AG04450 (cell line): Measurements from ENCODE around the gene NUP210L. TPM values are rescaled to one million over a fixed set of nuclear protein-coding genes. Genes with fewer than 3 reads are reported as not detected.
"Not testable (repeated sequence)": the region's sequence is repeated elsewhere in the genome, so short reads cannot be mapped to it uniquely, and the experiment has no call there.

Experiments
- CTCF ChIA-PET: fragments of 300-600, 350-600 bp; formaldehyde crosslinking; extraction: SDS; loops from one replicate; lab custom pipeline; 2022; ENCODE audit warnings: antibody characterized with exemption, inconsistent platforms; lab: Charles Lee
- POLR2A ChIA-PET: fragments of 350-600 bp; formaldehyde crosslinking; extraction: SDS; loops from one replicate; lab custom pipeline; 2021; ENCODE audit warnings: antibody characterized with exemption, inconsistent platforms; lab: Yijun Ruan, JAX
- DNase-seq: peaks from one replicate; pipeline ENCODE4 v3.0.0-alpha.2; 2011; ENCODE audit warnings: low read depth, low spot score
- H3K27ac ChIP-seq: one replicate; pipeline ENCODE4 v1.5.1; 2012; ENCODE audit warnings: low read depth, low read length, control low read depth
- H3K27me3 ChIP-seq: one replicate; pipeline ENCODE4 v1.6.0; 2012; ENCODE audit warnings: low read length; ENCODE audit not compliant: control insufficient read depth, insufficient read depth
- H3K4me3 ChIP-seq: 2 replicates; pipeline ENCODE4 v1.5.1; 2011; ENCODE audit warnings: mild to moderate bottlenecking, low read depth, low read length, control low read depth
- H3K9me3 ChIP-seq: 2 replicates; pipeline ENCODE4 v1.5.1; 2012; ENCODE audit warnings: low read length; ENCODE audit not compliant: control insufficient read depth, insufficient read depth
- CTCF ChIP-seq: IDR thresholded peaks from 2 replicates; pipeline ENCODE4 v1.5.1; 2011; ENCODE audit warnings: low read depth, low read length, control low read depth, inconsistent platforms
- polyA plus RNA-seq: library from polyadenylated mRNA; depleted of rRNA; stranded (reverse); fragments of >200 nt; gene quantifications from 2 replicates; pipeline ENCODE4 v1.2.3, GENCODE V29; 2011

The NUP210L gene
- polyA plus RNA-seq, 1 experiment: not detected

DNA sequence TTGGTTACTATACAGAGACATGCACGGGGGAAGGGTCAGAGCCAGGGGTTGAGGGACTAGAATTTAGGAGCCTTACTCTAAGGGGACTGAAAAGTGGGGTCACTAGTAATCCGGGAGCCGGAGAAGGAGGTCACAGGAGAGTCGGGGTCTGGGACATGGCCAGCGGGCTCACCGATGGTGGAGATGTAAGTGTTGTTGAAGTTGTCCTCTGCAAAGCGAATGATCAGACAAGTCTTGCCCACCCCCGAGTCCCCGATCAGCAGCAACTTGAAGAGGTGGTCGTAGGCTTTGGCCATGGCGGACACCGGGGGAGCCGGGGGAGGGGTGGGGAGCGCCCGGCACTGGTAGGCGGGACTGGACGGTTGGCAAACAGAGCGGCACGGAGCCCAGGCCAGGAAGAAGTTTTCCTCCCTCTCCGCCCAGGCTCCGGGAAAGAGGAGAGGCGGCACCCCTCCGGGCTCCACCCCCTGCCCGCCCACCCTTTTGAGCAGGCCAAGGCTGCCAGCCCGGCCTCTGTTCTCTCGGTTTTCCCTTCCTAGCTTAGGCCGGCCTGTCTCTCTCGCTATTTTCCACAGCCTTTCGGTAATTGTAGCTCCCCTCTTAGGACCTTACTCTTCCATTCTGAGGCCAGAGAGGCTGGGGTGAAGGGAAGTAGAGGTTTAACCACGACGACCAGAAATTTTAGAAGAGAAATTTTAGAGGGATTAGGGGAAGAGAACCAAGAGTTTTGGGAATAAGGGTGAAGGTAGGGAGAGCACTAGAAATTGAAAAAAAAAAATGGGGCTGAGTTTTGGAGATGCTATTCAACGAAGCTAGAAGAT, 168.7 kb downstream of the NUP210L start, which contains the start of gene RAB13:
TSS of gene RAB13 (minus strand) at position 399 of the 821 bp plus-strand sequence. CDS start at position 296, 103 bp downstream.
- Histone ChIP-seq H3K4me3 (peak within 1 kb of the TSS; percentile 73), H3K9me3 (no peaks in the 10 kb centered on the region; the same call in 1 of the 2 replicates), H3K27me3 (no peaks in the 10 kb centered on the region), H3K27ac (peak within 1 kb of the TSS; percentile 80)
- CTCF ChIA-PET: interaction anchor here (0.6 to 2.8 kb wide), 49 partner anchors 8 to 1982 kb away, joined by 3 to 46 read pairs (median 5); partner anchors contain the start of genes CREB3L4, DENND4B, JTB and SLC27A3
- TF ChIP-seq CTCF: no peak
- POLR2A ChIA-PET: interaction anchor here (0.9 to 3.4 kb wide), 4 partner anchors 9 to 28 kb away, joined by 5 to 22 read pairs (median 10); partner anchors contain the start of genes CREB3L4, CRTC2, JTB and SLC39A1
- DNase-seq: no peak

DNA sequence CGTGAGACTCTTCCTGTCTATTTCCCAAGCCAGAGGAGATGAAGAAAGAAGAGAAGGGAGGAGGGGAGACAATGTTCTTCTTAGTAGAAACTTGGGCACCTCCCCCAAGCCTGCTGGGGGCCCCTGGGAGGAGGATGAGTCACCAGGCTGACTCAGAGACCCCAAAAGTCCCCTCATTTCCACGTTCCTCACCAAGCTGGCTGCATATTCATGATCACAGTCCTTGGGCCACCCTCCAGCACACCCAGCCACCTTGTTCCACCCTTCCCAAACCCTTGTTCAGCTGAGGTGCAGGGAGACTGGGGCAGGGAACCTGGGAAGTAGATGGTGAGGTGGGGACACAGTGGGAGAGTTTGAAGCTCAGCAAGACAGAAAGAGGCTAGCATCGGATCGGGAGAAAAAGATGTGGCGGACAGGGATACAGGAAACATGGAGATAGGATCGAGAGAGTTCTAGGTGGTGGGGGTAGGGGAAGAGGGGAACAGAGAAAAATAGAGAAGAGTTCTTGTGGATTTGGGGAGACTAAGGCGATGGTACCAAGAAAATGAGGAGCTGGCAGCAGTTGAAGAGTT, 169.4 kb downstream of the NUP210L start:
- no peaks in the 10 kb centered on the region for H3K27me3 ChIP-seq
- H3K9me3 ChIP-seq: no peaks in the 10 kb centered on the region; the same call in 1 of the 2 replicates
- POLR2A ChIA-PET: interaction anchor here (0.7 to 3.4 kb wide), 5 partner anchors 8 to 39 kb away, joined by 3 to 22 read pairs (median 7); partner anchors contain the start of genes CREB3L4, CRTC2, DENND4B and JTB
- peak overlapping the region; percentile 80 for H3K27ac ChIP-seq
- CTCF ChIA-PET: interaction anchor here (0.6 to 2.8 kb wide), 5 partner anchors 8 to 475 kb away, joined by 3 to 46 read pairs (median 13); partner anchors contain the start of gene JTB
- DNase-seq: no peak
- no peak for TF ChIP-seq CTCF
- H3K4me3 ChIP-seq: peak overlapping the region; percentile 73

DNA sequence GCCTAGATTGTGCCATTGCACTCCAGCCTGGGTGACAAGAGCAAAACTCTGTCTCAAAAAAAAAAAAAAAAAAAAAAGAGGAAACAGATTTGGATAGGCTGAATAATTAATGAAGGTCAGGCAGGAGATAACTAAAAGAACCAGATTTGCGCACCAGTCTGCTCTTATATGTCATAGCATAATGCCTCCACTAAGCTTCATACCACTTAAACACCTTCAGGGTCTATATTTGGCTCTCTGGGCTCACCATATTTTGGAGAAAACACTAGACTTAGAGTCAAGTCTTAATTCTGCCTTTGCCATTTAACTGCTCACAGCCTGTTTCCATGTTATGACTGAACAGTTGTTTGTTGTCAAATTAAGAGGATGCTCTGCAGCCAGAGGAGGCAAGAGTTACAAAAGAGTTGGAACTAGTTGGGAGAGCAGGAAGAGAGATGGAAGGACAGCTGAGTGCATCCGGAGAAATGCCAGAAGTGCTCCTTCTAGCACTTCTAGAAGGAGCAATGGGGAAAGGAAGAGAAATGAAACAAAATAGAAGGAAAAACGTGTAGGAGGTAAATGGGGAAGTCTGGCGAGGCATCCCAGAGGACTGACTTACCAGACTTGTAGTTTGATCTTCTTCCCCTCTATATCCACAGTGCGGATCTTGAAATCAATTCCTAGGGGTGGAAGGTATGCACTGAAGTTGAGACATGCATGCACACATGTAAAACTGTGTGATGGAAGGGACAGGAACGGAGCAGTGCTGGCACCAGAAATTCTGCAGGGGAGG, 170.6 kb downstream of the NUP210L start:
- H3K27me3 ChIP-seq: no peaks in the 10 kb centered on the region

DNA sequence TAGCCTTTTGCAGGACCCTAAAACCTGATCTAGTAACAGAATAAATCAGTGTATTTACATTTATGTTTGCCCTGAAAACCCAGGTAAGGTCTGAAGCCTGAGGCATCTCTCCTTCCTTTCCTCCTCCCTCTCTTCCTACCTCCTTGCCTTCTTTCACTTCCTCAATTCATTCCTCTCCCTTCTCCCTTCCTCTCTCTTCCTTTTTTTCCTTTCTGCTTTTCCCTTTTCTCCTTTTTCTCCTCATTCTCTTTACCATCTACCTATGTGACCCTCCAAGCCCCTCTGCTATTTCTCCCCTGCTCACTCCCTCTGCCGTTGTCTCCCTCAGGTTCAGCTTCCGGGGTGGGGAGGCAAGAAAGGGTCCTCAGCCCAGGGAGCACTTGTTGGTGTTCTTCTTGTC, 173.1 kb downstream of the NUP210L start:
- H3K9me3 ChIP-seq, H3K27me3 ChIP-seq, H3K4me3 ChIP-seq, POLR2A ChIA-PET, DNase-seq, H3K27ac ChIP-seq: not testable (repeated sequence)
- CTCF ChIA-PET: interaction anchor here (1.4 kb wide), 1 partner anchor 24 kb away, joined by 3 read pairs; no protein-coding TSS in a partner anchor

More for the DNA sequence above, 170.6 kb downstream of the NUP210L start:
- POLR2A ChIA-PET: interaction anchor here (3.4 kb wide), 1 partner anchor 17 kb away, joined by 22 read pairs; the partner anchor contains the start of gene CREB3L4
- no peak for DNase-seq
- TF ChIP-seq CTCF: no peak
- Histone ChIP-seq H3K27ac (peak overlapping the region; percentile 39), H3K4me3 (peak overlapping the region; percentile 73), H3K9me3 (no peaks in the 10 kb centered on the region; the same call in 1 of the 2 replicates)
- CTCF ChIA-PET: interaction anchor here (0.9 to 2.8 kb wide), 3 partner anchors 17 to 288 kb away, joined by 3 to 44 read pairs (median 7); partner anchors contain the start of gene CREB3L4

DNA sequence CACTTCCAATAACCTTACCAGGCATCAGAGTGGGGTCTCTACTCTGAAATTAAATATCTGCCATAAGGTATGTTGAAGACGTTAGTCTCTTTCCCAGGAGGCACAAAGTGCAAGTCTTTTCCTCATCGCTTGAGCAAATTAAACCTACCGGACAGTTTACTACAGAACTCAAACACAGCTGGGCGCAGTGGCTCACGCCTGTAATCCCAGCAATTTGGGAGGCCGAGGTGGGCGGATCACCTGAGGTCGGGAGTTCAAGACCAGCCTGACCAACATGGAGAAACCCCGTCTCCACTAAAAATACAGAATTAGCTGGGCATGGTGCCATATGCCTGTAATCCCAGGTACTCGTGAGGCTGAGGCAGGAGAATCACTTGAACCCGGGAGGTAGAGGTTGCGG, 175.8 kb downstream of the NUP210L start:
- H3K4me3 ChIP-seq, H3K27me3 ChIP-seq, DNase-seq, H3K9me3 ChIP-seq, H3K27ac ChIP-seq: not testable (repeated sequence)
- POLR2A ChIA-PET: interaction anchor here (3.0 to 3.9 kb wide), 2 partner anchors 11 to 12 kb away, joined by 35 to 39 read pairs; partner anchors contain the start of genes CREB3L4 and RPS27
- CTCF ChIA-PET: interaction anchor here (1.1 to 3.5 kb wide), 3 partner anchors 8 to 49 kb away, joined by 3 to 31 read pairs (median 17); partner anchors contain the start of genes CREB3L4 and RAB13
